Measurements from ENCODE around the gene EPB41L4B.

DNA sequence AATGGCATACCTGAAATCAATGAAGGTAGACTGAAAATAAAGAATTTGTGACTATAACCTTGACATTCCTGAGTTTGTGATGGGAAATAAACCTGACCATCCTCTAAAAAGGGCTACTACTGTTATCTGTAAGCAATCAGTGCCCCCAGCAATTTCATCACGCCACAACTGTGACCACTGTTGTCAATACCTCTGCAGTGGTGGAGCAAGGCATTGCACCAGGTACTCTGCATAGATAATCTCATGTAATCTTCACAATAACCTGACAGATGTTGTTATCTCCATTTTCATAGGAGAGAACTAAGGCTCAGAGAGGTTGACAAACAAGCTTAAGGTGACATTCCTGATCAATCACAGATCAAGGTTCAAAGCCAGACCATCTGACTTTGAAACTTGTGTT, 115.3 kb downstream of the EPB41L4B start:
- no peak for TF ChIP-seq POLR2A (IDR thresholded peaks at IDR 0.05)
- TF ChIP-seq, protein P1, sequence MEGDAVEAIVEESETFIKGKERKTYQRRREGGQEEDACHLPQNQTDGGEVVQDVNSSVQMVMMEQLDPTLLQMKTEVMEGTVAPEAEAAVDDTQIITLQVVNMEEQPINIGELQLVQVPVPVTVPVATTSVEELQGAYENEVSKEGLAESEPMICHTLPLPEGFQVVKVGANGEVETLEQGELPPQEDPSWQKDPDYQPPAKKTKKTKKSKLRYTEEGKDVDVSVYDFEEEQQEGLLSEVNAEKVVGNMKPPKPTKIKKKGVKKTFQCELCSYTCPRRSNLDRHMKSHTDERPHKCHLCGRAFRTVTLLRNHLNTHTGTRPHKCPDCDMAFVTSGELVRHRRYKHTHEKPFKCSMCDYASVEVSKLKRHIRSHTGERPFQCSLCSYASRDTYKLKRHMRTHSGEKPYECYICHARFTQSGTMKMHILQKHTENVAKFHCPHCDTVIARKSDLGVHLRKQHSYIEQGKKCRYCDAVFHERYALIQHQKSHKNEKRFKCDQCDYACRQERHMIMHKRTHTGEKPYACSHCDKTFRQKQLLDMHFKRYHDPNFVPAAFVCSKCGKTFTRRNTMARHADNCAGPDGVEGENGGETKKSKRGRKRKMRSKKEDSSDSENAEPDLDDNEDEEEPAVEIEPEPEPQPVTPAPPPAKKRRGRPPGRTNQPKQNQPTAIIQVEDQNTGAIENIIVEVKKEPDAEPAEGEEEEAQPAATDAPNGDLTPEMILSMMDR (IDR thresholded peaks at IDR 0.05), result no peak
- no peak for TF ChIP-seq POLR2AphosphoS5 (IDR thresholded peaks at IDR 0.05; ENCODE audit: insufficient read depth in 1 of 2, low read depth in 1 of 2)
